G401 (cell line): ENCODE data around the gene KRT77. TPM values are rescaled to one million over a fixed set of nuclear protein-coding genes. Genes with fewer than 3 reads are reported as not detected.
"Not testable (repeated sequence)": the region's sequence is repeated elsewhere in the genome, so short reads cannot be mapped to it uniquely, and the experiment has no call there.

ENCODE experiments used
- DNase-seq: peaks from one replicate; pipeline ENCODE4 v3.0.0-alpha.2; 2015; ENCODE audit warnings: low spot score
- in situ Hi-C: cut with HindIII; loops from 2 replicates; pipeline ENCODE4 v1.10.0; 2016; ENCODE audit warnings: low sequenced_read_pairs, mixed read lengths
- total RNA-seq: library from RNA; depleted of rRNA; stranded (reverse); fragments of >200 nt; shearing (Covaris generic); gene quantifications from 2 replicates; pipeline ENCODE4 v1.2.3, GENCODE V29; 2014

Gene KRT77
- total RNA-seq, 1 experiment from 2014 or later, result not detected

DNA sequence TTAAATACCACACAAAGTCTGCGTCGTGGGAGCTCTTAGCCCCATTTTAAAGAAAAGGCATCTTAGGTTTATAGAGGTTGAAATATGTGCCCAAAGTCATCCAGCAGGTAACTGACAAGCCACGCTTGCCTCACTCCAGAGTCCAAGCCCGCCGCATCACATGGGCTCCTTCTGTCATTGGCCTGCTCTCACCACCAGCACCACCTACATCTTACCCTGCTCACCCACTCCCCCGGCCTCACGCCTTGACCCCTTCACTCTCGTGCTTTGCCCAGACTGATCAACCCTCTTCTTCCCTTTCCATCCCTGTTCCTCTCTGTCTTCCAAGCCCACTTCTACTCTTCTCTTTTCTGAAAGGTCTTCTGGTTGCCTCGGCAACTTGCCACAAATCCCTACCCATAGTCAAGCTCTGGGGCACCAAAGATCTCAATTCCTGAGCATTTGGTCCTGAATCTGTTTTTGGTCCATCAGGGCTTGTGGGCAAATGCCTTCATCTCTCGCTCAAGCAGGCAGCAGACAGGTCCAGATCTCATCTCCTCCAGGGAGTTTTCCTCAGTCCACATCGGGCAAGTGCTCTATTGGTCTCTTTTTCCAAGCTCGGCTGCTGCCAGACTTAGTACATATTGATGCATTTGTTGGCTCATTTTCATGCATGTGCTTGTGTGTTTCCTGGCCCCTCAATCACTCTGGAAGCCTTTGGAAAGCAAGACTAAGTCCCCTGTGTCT, 19.6 kb downstream of the KRT77 start:
- DNase-seq, result no peak
- in situ Hi-C loops, result no loop called here

DNA sequence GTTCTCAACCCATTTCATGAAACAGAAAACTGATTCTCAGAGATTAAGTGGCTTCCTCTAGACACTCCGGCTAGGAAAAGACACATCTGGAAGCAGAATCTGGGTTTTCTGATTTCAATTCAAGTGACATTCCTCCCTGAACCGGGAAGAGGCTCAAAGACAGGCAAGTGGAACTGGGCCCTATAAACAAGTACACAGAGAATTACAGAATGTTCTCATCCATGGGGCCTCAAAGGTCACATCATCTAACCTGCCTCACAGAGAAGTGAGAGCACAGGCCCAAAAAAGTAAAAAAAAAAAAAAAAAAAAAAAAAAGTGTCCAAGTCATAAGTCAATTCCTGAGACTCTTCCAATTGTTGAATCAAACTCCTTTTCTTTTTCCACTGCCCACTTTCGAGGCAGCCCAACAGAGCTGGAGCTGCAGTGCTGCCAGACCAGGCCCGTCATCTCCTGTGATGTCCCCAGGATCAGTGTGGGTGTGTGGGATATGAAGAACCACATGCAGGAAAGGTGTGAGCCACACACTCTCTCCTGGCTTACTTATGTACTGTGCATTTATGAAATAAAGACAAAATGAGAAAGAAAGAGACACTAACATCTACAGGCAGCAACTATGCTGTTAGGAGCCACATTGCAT, 20.3 kb downstream of the KRT77 start:
- DNase-seq, result no peak
- in situ Hi-C loops, result no loop called here

- DNase-seq, result no peak
- in situ Hi-C loops, result no loop called here
Measured at GRCh38 chr12:52682381-52682660, 21.0 kb downstream of the KRT77 start.

DNA sequence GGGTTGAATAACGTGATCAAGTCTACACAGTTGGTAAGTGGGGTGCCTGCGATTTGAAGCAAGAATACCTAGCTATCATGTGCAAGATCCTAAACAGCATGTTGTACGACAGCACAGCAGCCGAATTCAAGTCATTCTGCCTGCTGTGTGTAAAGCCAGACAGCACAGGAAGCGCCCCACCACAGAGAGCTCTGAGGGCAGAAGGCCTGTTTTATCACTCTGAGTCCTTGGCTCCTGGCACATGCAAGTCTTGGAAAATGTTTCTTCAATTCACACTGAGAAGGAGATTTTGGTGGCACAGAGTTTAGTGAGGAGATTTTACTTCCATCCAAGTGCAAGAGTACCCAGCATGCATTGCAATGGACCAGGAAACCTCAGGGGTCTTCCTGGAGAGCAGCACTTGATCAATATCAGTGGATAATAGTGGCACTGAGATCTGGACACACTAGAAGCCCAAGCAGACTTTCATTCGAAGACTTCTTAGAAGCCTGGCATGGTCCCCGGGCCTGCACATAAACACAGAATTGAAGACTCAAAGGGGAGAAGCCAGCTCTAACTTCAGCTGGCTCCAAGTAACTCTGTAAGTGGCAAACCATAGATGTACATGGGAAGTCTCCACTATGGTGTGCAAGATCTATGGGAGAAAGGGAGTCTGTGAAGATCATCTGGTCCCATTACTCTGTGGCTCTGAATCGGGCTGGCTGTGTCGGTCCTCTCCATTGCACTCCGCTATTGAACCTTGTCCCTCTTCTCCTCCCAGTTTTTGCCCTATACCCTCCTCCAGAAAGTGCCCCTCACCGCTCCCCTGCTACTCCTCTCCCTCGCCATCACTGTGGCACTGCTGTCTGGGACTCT, 21.6 kb downstream of the KRT77 start:
- no peak for DNase-seq
- in situ Hi-C loops, result no loop called here

DNA sequence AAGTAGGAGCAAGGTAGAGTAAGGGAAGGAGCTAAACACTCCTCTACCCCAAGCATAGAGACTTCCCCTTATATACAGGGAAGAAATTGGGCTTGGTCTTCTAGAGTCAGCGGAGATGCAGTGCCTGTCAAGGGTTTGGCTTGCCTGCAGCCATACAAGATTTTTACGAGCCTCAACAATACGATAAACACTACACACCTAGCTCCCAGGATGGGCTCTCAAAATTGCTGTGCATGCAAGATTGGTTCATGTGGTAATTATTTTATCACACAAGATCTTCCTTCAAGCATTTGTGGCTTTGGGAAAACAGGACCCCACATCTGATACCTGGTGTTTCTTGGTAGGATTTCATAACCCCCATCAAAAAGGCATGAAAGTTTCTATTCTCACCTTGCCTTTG, 23.0 kb downstream of the KRT77 start, which contains the start of gene KRT1:
Gene KRT1 (minus strand): TSS at position 45 of the 400 bp plus-strand sequence. CDS start 59 bp downstream, outside the sequence.
- in situ Hi-C loops, result no loop called here
- no peak for DNase-seq

DNA sequence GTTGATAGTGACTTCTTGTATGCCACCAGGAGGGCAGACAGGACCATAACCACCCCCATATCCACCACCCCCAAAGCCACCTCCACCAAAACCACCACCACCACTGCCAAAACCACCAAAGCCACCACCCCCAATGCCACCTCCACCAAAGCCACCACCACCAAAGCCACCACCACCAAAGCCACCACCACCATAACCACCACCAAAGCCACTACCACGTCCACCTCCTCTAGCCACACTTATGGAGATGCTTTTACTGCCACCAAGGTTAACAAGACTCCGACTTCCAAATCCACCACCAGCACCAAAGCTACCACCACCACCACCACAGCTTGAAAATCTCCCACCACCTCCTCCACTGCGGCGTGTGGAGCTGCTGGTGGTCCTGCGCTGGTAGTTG, 23.4 kb downstream of the KRT77 start:
- no peak for DNase-seq
- in situ Hi-C loops, result no loop called here

GRCh38 chr12:52677671-52678070, 25.7 kb downstream of the KRT77 start:
- no peak for DNase-seq
- in situ Hi-C loops, result no loop called here

DNA sequence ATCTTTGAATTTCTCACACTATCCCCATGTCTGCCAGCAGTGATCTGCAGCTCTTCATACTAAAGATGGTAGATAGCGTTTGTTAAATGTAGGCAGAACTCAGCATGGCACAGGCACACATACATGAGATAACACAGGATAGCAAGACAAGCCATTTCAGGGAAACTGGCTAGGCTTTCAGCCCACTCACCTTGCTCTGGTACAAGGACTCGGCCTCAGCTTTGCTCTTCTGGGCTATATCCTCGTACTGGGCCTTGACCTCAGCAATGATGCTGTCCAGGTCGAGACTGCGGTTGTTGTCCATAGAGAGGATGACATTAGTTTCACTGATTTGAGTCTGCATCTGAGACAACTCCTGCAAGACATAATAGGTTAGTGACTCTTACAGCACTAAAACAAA, 26.2 kb downstream of the KRT77 start:
- no peak for DNase-seq
- in situ Hi-C loops, result no loop called here

- DNase-seq, result no peak
- in situ Hi-C loops, result no loop called here
Measured at GRCh38 chr12:52676163-52676562, 27.2 kb downstream of the KRT77 start.

- in situ Hi-C loops, result no loop called here
- DNase-seq, result no peak
Measured at GRCh38 chr12:52675301-52675701, 28.0 kb downstream of the KRT77 start.

DNA sequence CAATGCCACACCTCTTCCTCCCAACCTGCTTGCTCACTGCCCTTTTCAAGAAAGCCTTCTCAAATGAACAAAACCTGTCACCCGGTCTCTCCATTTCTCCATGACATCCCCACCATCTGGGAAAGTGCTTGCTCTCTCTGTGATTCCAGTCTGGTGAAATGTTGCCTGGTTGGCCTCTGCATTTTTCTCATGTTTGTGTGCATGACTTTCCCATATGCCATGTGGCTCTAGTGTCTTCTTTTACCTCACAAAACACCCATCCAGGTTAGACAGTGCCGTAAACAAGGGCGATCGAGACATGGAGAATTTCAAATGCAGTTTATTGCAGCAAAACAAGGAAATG, 28.9 kb downstream of the KRT77 start:
- in situ Hi-C loops, result no loop called here

DNA sequence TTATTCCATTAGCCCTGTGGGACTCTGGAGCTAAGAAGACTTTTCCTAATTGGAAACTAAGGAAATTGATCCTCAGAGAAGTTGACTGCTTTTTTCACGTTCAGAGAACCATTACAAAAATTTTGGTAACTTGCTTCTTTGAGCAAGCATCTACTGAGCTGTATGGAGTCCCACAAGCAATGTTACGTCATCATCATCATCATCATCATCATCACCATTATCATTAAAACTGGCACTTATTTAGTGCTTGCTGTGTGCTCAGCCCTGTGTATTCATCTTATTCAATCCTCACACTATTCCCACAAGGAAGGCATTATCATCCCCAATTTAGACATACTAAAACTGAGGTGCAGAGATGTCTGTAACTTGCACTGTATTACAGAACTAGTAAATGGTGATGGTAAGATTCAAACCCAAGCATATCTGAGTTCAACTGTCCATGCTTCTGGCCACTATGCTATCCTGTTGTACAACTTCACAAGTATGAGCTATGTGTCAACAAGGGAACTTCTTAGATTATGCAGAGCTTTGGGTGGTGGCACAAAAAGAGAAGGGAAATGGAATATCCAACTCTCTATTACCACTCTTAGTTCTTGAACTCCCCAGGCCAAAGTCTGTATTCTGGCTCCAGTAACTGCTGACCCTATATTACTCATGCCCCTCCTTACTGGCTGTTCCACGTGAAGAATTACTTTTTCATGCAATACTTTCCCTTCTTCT, 29.5 kb downstream of the KRT77 start:
- in situ Hi-C loops, result no loop called here
- no peak for DNase-seq

More for the DNA sequence above, 28.9 kb downstream of the KRT77 start:
- no peak for DNase-seq

GRCh38 chr12:52673217-52673616, 30.1 kb downstream of the KRT77 start:
- no peak for DNase-seq
- in situ Hi-C loops, result no loop called here

DNA sequence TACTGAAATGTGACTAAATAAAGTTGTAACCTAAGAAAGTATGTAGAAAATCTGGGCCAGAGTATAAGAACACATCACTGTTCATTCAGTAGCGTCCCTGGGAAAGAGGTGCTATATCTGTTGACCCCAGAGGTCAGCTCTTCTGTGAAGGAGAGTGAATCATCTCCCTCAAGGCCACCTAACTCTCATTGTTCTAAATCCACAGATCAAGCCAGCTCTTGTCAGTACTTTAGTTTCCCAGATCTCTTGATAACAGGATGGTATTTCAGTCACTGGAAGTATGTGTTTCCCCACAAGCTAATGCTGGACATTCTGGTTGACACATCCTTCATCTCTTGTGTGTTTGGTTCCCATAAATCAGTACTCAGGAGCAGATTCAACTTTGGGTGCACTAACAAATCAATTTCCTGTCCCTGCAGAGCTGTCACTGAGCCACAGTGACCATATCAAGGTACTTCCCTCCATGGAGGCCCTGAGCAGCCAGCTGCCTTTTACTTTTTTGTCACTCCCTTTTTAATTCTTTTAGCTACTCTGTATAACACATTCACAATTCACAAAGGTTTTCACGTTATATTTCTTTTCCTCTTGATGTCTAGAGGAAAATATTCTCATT, 30.9 kb downstream of the KRT77 start:
- in situ Hi-C loops, result no loop called here
- DNase-seq, result no peak

DNA sequence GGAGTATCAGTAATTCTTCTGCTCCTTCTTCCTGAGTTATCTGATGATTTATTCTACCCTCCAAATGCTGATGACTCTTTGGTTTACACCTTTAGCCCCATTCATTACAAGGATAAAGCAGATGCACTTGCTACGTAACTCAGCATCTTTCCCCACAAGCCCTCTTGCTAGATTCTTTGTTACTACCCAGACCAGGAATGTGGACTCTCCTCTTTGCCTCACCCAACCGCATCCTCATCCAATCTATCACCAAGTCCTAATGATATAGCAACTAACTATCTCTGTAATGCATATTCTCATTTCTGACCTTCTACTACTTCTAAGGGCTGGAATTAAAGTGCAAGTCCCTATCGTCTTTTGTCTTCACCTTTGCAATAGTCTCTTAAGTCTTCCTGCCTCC, 32.4 kb downstream of the KRT77 start:
- no peak for DNase-seq
- in situ Hi-C loops, result no loop called here

- in situ Hi-C loops, result no loop called here
- DNase-seq, result no peak
Measured at GRCh38 chr12:52670506-52670905, 32.8 kb downstream of the KRT77 start.

DNA sequence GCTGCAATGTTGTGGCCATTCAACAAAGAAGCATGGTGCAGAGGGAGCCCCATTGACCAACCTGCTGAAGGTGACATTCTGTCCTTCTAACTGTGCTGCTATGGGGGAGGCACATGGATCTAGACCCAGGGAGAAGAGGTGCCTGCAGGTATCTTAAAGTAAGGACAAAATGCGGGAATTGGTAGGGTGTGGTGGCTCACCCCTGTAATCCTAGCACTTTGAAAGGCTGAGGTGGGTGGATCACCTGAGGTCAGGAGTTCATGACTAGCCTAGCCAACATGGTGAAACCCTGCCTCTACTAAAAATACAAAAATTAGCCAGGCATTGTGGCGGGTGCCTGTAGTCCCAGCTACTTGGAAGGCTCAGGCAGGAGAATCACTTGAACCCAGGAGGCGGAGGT, 33.4 kb downstream of the KRT77 start:
- in situ Hi-C loops, DNase-seq: not testable (repeated sequence)

- in situ Hi-C loops, result no loop called here
- no peak for DNase-seq
Measured at GRCh38 chr12:52669426-52669825, 33.9 kb downstream of the KRT77 start.

- in situ Hi-C loops, result no loop called here
- no peak for DNase-seq
Measured at GRCh38 chr12:52667931-52668330, 35.4 kb downstream of the KRT77 start.
